HG02870 (cell line): ENCODE measurements around the gene ATOSB.

Experiments used
- ATAC-seq: cut with Tn5 transposase; IDR thresholded peaks from one replicate; pipeline ENCODE4 v1.9.1; 2021; ENCODE audit warnings: mild to moderate bottlenecking, moderate library complexity; ENCODE audit not compliant: unreplicated experiment

ATOSB gene

GRCh38 chr9:35054871-35055644, 60.6 kb downstream of the ATOSB start:
- ATAC-seq, result no peak

DNA sequence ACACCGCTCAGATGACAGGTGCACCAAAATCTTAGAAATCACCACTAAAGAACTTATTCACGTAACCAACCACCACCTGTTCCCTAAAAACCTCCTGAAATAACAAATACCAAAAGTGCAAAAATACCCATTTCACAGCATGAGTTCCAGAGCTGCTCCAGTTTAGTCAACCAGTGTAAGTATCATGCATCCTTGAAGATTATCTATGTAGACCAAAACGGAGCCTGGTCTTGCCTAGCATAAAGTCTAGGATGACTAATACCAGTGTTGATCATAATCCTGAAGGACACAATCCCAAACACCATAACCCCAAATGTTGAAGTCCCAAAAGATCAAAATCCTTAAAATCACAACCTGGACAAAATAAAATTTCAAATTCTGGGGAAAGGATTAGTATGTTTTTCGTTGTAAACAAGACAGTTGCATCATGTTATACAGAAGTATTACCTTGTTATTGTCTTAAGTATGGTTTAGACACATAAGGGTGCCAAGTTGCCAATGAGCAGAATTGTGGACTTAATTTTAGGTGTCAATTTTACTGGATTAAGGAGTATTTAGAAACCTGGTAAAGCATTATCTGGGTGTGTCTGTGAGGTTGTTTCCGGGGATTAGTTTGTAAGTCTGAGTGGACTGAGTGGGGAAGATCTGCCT, 61.4 kb downstream of the ATOSB start:
- ATAC-seq, result no peak
